Measurements from ENCODE around the gene NHLH1. TPM values are rescaled to one million over a fixed set of nuclear protein-coding genes. Genes with fewer than 3 reads are reported as not detected.

NHLH1 gene
- total and polyA plus RNA-seq, 8 donors: 0.11 to 0.14 TPM; not detected in 6

GRCh38 chr1:160330119-160330518, 36.8 kb upstream of the NHLH1 start:
- H3K27me3 ChIP-seq: no peaks in the 10 kb centered on the region
- no peak for ATAC-seq
- H3K4me1 ChIP-seq: peaks cover 0 to 9% (median 6%) of the 10 kb centered on the region in 3 donors
- H3K36me3 ChIP-seq: peaks cover 0 to 75% (median 40%) of the 10 kb centered on the region in 3 donors
- FAIRE-seq: no peak
- DNase-seq: no peak
- intact Hi-C loops (cut with DNase I): no loop called here
- no peaks in the 10 kb centered on the region for H3K9me3 ChIP-seq
- no peak overlapping the region for H3K27ac ChIP-seq
- no peak for TF ChIP-seq CTCF (IDR thresholded peaks at IDR 0.05)
- no peak overlapping the region for H3K4me3 ChIP-seq

GRCh38 chr1:160332516-160332915, 34.4 kb upstream of the NHLH1 start:
- intact Hi-C loops (cut with DNase I): no loop called here

GRCh38 chr1:160338580-160338979, 28.3 kb upstream of the NHLH1 start:
- Histone ChIP-seq H3K4me1 (peaks cover 8 to 14% (median 9%) of the 10 kb centered on the region in 3 donors), H3K36me3 (peaks cover 0 to 38% (median 6%) of the 10 kb centered on the region in 3 donors), H3K9me3 (no peaks in the 10 kb centered on the region), H3K4me3 (no peak overlapping the region), H3K27me3 (no peaks in the 10 kb centered on the region), H3K27ac (no peak overlapping the region)
- DNase-seq (no peak), ATAC-seq (no peak), FAIRE-seq (no peak)
- intact Hi-C loops (cut with DNase I): loop anchor here in 1 of 3 donors (5.0 kb wide), 1 partner anchor 41 kb away; no protein-coding TSS in a partner anchor
- 77 to 87% methylated on average over 4 of the region's 4 CpGs for WGBS, 2 donors
- no peak for TF ChIP-seq CTCF (IDR thresholded peaks at IDR 0.05)

More at GRCh38 chr1:160332516-160332915, 34.4 kb upstream of the NHLH1 start:
- Histone ChIP-seq H3K4me1 (no peaks in the 10 kb centered on the region), H3K27ac (no peak overlapping the region), H3K27me3 (no peaks in the 10 kb centered on the region), H3K36me3 (peaks cover 0 to 74% (median 40%) of the 10 kb centered on the region in 3 donors), H3K4me3 (no peak overlapping the region), H3K9me3 (no peaks in the 10 kb centered on the region)
- no peak for ATAC-seq
- DNase-seq: no peak
- no peak for TF ChIP-seq CTCF (IDR thresholded peaks at IDR 0.05)
- no peak for FAIRE-seq

GRCh38 chr1:160340146-160340545, 26.7 kb upstream of the NHLH1 start:
- H3K27ac ChIP-seq: no peak overlapping the region
- ATAC-seq (no peak), DNase-seq (no peak), FAIRE-seq (no peak)
- TF ChIP-seq CTCF (IDR thresholded peaks at IDR 0.05): no peak
- 49 to 55% methylated on average over 3 of the region's 3 CpGs for WGBS, 2 donors
- H3K36me3 ChIP-seq: peaks cover 0 to 31% (median 3%) of the 10 kb centered on the region in 3 donors
- H3K27me3 ChIP-seq: no peaks in the 10 kb centered on the region
- H3K4me3 ChIP-seq: no peak overlapping the region
- intact Hi-C loops (cut with DNase I): no loop called here
- H3K4me1 ChIP-seq: peaks cover 8 to 24% (median 9%) of the 10 kb centered on the region in 3 donors
- no peaks in the 10 kb centered on the region for H3K9me3 ChIP-seq

GRCh38 chr1:160340866-160341265, 26.0 kb upstream of the NHLH1 start:
- TF ChIP-seq CTCF (IDR thresholded peaks at IDR 0.05): no peak
- H3K27ac ChIP-seq: no peak overlapping the region
- intact Hi-C loops (cut with DNase I): no loop called here
- FAIRE-seq (no peak), ATAC-seq (no peak), DNase-seq (no peak)
- peaks cover 8 to 24% (median 9%) of the 10 kb centered on the region in 3 donors for H3K4me1 ChIP-seq
- peaks cover 0 to 29% (median 3%) of the 10 kb centered on the region in 3 donors for H3K36me3 ChIP-seq
- no peaks in the 10 kb centered on the region for H3K27me3 ChIP-seq
- no peak overlapping the region for H3K4me3 ChIP-seq
- H3K9me3 ChIP-seq: no peaks in the 10 kb centered on the region
- 28 to 50% methylated on average over 2 of the region's 2 CpGs for WGBS, 2 donors
